ENCODE measurements around the gene ICA1. TPM values are rescaled to one million over a fixed set of nuclear protein-coding genes. Genes with fewer than 3 reads are reported as not detected.

ICA1 gene
- total and polyA plus RNA-seq, 2 of the 13 experiments (the other 11 are each of a cell fraction or from before 2014, with no cell fraction given): 0.29 TPM; not detected in 1

DNA sequence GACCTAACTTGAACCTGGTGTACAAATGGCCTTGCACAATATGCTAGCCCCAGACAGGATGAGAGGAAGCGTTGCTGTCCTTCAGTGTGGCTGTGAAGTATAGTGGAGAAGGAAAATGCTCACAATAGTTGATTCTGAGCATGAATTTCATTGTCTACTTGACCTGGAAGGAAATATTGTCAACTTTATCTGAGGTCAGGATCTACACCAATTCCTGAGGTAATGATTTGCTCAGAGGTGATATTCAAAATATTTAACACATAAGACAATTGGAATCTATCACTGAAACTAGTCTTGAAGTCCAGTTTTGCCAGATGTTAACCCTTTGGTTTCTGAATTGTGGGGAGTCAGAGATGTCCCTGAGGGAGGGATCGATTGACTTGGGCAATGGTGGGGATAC, 20.9 kb upstream of the ICA1 start:
- DNase-seq (ENCODE audit: low spot score) (no peak), ATAC-seq (no peak), FAIRE-seq (no peak)
- CTCF ChIA-PET (ENCODE audit: low intra/inter-chr PET ratio, low total read pairs): no interaction called here
- POLR2A ChIA-PET: no interaction called here
- no peaks in the 10 kb centered on the region for H3K79me2 ChIP-seq (ENCODE audit: insufficient read depth, low read length)
- H3K27ac ChIP-seq (ENCODE audit: extremely low read length, insufficient read depth, low read length): no peak overlapping the region
- no peaks in the 10 kb centered on the region for H4K20me1 ChIP-seq (ENCODE audit: insufficient read depth, low read length)
- H2AFZ ChIP-seq (ENCODE audit: low read length): no peak overlapping the region
- no TSS peak for BruUV-seq (replicated peaks)
- H3K27me3 ChIP-seq (ENCODE audit: control insufficient read depth in 1 of 2, insufficient read depth in 2 of 2, low read length in 2 of 2): no peaks in the 10 kb centered on the region
- H3K4me3 ChIP-seq (replicated peaks in 1 of 3; ENCODE audit: insufficient read depth in 1 of 3, low read depth in 2 of 3, low read length in 3 of 3): no peak overlapping the region
- H3K9me3 ChIP-seq (ENCODE audit: low read length): no peaks in the 10 kb centered on the region
- H3K4me2 ChIP-seq (ENCODE audit: low read depth, low read length): no peak overlapping the region
- no peaks in the 10 kb centered on the region for H3K4me1 ChIP-seq (ENCODE audit: insufficient read depth, low read length)
- no peak overlapping the region for H3K9ac ChIP-seq (ENCODE audit: insufficient read depth, low read depth, low read length)
- WGBS (ENCODE audit: low lambda C conversion rate): 16% methylated on average over 2 of the region's 2 CpGs
- no peaks in the 10 kb centered on the region for H3K36me3 ChIP-seq (replicated peaks in 1 of 2; ENCODE audit: control insufficient read depth in 1 of 2, insufficient read depth in 2 of 2, low read length in 2 of 2)
- intact Hi-C loops (cut with micrococcal nuclease; ENCODE audit: unreplicated experiment): no loop called here
- in situ Hi-C loops (cut with HindIII; ENCODE audit: extremely low pct_ligation_motif_present, low pct_unique_long_range_greater_than_20kb): no loop called here
- TF ChIP-seq, protein P1, sequence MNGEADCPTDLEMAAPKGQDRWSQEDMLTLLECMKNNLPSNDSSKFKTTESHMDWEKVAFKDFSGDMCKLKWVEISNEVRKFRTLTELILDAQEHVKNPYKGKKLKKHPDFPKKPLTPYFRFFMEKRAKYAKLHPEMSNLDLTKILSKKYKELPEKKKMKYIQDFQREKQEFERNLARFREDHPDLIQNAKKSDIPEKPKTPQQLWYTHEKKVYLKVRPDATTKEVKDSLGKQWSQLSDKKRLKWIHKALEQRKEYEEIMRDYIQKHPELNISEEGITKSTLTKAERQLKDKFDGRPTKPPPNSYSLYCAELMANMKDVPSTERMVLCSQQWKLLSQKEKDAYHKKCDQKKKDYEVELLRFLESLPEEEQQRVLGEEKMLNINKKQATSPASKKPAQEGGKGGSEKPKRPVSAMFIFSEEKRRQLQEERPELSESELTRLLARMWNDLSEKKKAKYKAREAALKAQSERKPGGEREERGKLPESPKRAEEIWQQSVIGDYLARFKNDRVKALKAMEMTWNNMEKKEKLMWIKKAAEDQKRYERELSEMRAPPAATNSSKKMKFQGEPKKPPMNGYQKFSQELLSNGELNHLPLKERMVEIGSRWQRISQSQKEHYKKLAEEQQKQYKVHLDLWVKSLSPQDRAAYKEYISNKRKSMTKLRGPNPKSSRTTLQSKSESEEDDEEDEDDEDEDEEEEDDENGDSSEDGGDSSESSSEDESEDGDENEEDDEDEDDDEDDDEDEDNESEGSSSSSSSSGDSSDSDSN (CRISPR knock-in tag; IDR thresholded peaks at IDR 0.05): no peak
- TF ChIP-seq, protein P2, sequence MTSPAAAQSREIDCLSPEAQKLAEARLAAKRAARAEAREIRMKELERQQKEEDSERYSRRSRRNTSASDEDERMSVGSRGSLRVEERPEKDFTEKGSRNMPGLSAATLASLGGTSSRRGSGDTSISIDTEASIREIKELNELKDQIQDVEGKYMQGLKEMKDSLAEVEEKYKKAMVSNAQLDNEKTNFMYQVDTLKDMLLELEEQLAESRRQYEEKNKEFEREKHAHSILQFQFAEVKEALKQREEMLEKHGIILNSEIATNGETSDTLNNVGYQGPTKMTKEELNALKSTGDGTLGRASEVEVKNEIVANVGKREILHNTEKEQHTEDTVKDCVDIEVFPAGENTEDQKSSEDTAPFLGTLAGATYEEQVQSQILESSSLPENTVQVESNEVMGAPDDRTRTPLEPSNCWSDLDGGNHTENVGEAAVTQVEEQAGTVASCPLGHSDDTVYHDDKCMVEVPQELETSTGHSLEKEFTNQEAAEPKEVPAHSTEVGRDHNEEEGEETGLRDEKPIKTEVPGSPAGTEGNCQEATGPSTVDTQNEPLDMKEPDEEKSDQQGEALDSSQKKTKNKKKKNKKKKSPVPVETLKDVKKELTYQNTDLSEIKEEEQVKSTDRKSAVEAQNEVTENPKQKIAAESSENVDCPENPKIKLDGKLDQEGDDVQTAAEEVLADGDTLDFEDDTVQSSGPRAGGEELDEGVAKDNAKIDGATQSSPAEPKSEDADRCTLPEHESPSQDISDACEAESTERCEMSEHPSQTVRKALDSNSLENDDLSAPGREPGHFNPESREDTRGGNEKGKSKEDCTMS (CRISPR knock-in tag; conservative IDR thresholded peaks at IDR 0.05): no peak
- no peak for TF ChIP-seq ATAD3A (CRISPR knock-in tag; IDR thresholded peaks at IDR 0.05)
- TF ChIP-seq, protein P3, sequence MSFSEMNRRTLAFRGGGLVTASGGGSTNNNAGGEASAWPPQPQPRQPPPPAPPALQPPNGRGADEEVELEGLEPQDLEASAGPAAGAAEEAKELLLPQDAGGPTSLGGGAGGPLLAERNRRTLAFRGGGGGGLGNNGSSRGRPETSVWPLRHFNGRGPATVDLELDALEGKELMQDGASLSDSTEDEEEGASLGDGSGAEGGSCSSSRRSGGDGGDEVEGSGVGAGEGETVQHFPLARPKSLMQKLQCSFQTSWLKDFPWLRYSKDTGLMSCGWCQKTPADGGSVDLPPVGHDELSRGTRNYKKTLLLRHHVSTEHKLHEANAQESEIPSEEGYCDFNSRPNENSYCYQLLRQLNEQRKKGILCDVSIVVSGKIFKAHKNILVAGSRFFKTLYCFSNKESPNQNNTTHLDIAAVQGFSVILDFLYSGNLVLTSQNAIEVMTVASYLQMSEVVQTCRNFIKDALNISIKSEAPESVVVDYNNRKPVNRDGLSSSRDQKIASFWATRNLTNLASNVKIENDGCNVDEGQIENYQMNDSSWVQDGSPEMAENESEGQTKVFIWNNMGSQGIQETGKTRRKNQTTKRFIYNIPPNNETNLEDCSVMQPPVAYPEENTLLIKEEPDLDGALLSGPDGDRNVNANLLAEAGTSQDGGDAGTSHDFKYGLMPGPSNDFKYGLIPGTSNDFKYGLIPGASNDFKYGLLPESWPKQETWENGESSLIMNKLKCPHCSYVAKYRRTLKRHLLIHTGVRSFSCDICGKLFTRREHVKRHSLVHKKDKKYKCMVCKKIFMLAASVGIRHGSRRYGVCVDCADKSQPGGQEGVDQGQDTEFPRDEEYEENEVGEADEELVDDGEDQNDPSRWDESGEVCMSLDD (CRISPR knock-in tag; IDR thresholded peaks at IDR 0.05; ENCODE audit: borderline replicate concordance): no peak
- TF ChIP-seq, protein P4, sequence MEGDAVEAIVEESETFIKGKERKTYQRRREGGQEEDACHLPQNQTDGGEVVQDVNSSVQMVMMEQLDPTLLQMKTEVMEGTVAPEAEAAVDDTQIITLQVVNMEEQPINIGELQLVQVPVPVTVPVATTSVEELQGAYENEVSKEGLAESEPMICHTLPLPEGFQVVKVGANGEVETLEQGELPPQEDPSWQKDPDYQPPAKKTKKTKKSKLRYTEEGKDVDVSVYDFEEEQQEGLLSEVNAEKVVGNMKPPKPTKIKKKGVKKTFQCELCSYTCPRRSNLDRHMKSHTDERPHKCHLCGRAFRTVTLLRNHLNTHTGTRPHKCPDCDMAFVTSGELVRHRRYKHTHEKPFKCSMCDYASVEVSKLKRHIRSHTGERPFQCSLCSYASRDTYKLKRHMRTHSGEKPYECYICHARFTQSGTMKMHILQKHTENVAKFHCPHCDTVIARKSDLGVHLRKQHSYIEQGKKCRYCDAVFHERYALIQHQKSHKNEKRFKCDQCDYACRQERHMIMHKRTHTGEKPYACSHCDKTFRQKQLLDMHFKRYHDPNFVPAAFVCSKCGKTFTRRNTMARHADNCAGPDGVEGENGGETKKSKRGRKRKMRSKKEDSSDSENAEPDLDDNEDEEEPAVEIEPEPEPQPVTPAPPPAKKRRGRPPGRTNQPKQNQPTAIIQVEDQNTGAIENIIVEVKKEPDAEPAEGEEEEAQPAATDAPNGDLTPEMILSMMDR (CRISPR knock-in tag; IDR thresholded peaks at IDR 0.05): no peak
- TF ChIP-seq, protein P5, sequence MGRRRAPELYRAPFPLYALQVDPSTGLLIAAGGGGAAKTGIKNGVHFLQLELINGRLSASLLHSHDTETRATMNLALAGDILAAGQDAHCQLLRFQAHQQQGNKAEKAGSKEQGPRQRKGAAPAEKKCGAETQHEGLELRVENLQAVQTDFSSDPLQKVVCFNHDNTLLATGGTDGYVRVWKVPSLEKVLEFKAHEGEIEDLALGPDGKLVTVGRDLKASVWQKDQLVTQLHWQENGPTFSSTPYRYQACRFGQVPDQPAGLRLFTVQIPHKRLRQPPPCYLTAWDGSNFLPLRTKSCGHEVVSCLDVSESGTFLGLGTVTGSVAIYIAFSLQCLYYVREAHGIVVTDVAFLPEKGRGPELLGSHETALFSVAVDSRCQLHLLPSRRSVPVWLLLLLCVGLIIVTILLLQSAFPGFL (CRISPR knock-in tag; IDR thresholded peaks at IDR 0.05): no peak
- TF ChIP-seq, protein P6, sequence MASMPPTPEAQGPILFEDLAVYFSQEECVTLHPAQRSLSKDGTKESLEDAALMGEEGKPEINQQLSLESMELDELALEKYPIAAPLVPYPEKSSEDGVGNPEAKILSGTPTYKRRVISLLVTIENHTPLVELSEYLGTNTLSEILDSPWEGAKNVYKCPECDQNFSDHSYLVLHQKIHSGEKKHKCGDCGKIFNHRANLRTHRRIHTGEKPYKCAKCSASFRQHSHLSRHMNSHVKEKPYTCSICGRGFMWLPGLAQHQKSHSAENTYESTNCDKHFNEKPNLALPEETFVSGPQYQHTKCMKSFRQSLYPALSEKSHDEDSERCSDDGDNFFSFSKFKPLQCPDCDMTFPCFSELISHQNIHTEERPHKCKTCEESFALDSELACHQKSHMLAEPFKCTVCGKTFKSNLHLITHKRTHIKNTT (CRISPR knock-in tag; IDR thresholded peaks at IDR 0.05): no peak
- TF ChIP-seq KLF9 (CRISPR knock-in tag; IDR thresholded peaks at IDR 0.05; ENCODE audit: low read depth): no peak
- no peak for TF ChIP-seq ZNF225 (CRISPR knock-in tag; IDR thresholded peaks at IDR 0.05)
- no peak for TF ChIP-seq ZNF350 (CRISPR knock-in tag; IDR thresholded peaks at IDR 0.05; ENCODE audit: borderline replicate concordance, low read depth)
- TF ChIP-seq FOSL1 (CRISPR knock-in tag; IDR thresholded peaks at IDR 0.05; ENCODE audit: borderline replicate concordance): no peak
- no peak for TF ChIP-seq ZNF746 (CRISPR knock-in tag; IDR thresholded peaks at IDR 0.05)
- TF ChIP-seq ZNF556 (CRISPR knock-in tag; IDR thresholded peaks at IDR 0.05; ENCODE audit: borderline replicate concordance): no peak
